HEK293 (cell line): ENCODE results near the gene LGALS7.
"Not testable (repeated sequence)": the region's sequence is repeated elsewhere in the genome, so short reads cannot be mapped to it uniquely, and the experiment has no call there.

Source experiments
- CTCF ChIA-PET: fragments of 350-600 bp; formaldehyde crosslinking; extraction: SDS; loops from one replicate; lab custom pipeline; 2021; ENCODE audit warnings: antibody characterized with exemption; lab: Yijun Ruan, JAX
- POLR2A ChIA-PET: fragments of 300-600 bp; formaldehyde crosslinking; extraction: SDS; loops from one replicate; lab custom pipeline; 2020; ENCODE audit warnings: antibody characterized with exemption, inconsistent platforms; lab: Yijun Ruan, JAX
- H3K27ac ChIP-seq: fragments of 200-500 bp; sonication (Bioruptor generic); 2 replicates; pipeline ENCODE4 v1.5.1; 2014; ENCODE audit warnings: low read depth, low read length, control low read depth, inconsistent platforms; ENCODE audit errors: extremely low read depth
- H3K36me3 ChIP-seq, 2 experiments: fragments of 200-500 bp in 1 of 2; sonication (Bioruptor generic) in 1 of 2; 1 replicate in 1 of 2; 2 replicates in 1 of 2; pipeline ENCODE4 v1.5.1; 2014 to 2017; ENCODE audit warnings: inconsistent platforms in 2 of 2, low read length in 2 of 2; ENCODE audit not compliant: control insufficient read depth in 2 of 2, insufficient read depth in 1 of 2
- H3K4me1 ChIP-seq: fragments of 200-500 bp; sonication (Bioruptor generic); 2 replicates; pipeline ENCODE4 v1.5.1; 2014; ENCODE audit warnings: mild to moderate bottlenecking, low read length, inconsistent platforms; ENCODE audit not compliant: control insufficient read depth, insufficient read depth
- H3K4me3 ChIP-seq: 2 replicates; pipeline ENCODE4 v1.5.1; 2011; ENCODE audit warnings: low read depth, mild to moderate bottlenecking, control low read depth, low read length, moderate library complexity
- H3K9me3 ChIP-seq: fragments of 200-500 bp; sonication (Bioruptor generic); 2 replicates; pipeline ENCODE4 v1.5.1; 2014; ENCODE audit warnings: low read depth, low read length, inconsistent platforms; ENCODE audit not compliant: control insufficient read depth, insufficient read depth
- KLF1 ChIP-seq: fragments of 450-650 bp; formaldehyde crosslinking; IDR thresholded peaks from 2 replicates; pipeline ENCODE4 v1.5.1; 2016; ENCODE audit warnings: missing biosample characterization, missing genetic modification characterization
- SCRT2 ChIP-seq: fragments of 450-650 bp; formaldehyde crosslinking; IDR thresholded peaks from 2 replicates; pipeline ENCODE4 v1.5.1; 2016; ENCODE audit warnings: missing biosample characterization, missing genetic modification characterization
- TRIM28 ChIP-seq: IDR thresholded peaks from 2 replicates; pipeline ENCODE4 v1.6.1; 2011; ENCODE audit warnings: low read length, control low read depth, borderline replicate concordance
- ZBTB20 ChIP-seq: fragments of 450-650 bp; formaldehyde crosslinking; IDR thresholded peaks from 2 replicates; pipeline ENCODE4 v1.5.1; 2016; ENCODE audit warnings: missing biosample characterization, missing genetic modification characterization
- ZNF10 ChIP-seq: fragments of 450-650 bp; formaldehyde crosslinking; IDR thresholded peaks from 2 replicates; pipeline ENCODE4 v1.5.1; 2017; ENCODE audit warnings: missing biosample characterization, missing genetic modification characterization
- ZNF211 ChIP-seq: fragments of 450-650 bp; formaldehyde crosslinking; IDR thresholded peaks from 2 replicates; pipeline ENCODE4 v1.5.1; 2016; ENCODE audit warnings: low read depth, missing biosample characterization, missing genetic modification characterization
- ZNF529 ChIP-seq: fragments of 450-650 bp; formaldehyde crosslinking; IDR thresholded peaks from 2 replicates; pipeline ENCODE4 v1.5.1; 2017; ENCODE audit warnings: missing genetic modification characterization, missing biosample characterization; ENCODE audit not compliant: insufficient replicate concordance
- ZNF544 ChIP-seq: fragments of 450-650 bp; formaldehyde crosslinking; IDR thresholded peaks from 2 replicates; pipeline ENCODE4 v1.5.0; 2017; ENCODE audit warnings: missing biosample characterization, missing genetic modification characterization
- ZNF571 ChIP-seq: fragments of 450-650 bp; formaldehyde crosslinking; IDR thresholded peaks from 2 replicates; pipeline ENCODE4 v1.5.0; 2017; ENCODE audit warnings: missing biosample characterization, missing genetic modification characterization
- TF ChIP-seq, protein P1 (sequence below): fragments of 450-650 bp; formaldehyde crosslinking; IDR thresholded peaks from 2 replicates; pipeline ENCODE4 v1.5.1; 2016; ENCODE audit warnings: missing biosample characterization, missing genetic modification characterization

The LGALS7 gene

GRCh38 chr19:38774181-38774950, 1.0 kb upstream of the LGALS7 start:
- Histone ChIP-seq H3K36me3 (no peaks in the 10 kb centered on the region; a peak in 1 of 3 replicates), H3K9me3 (no peaks in the 10 kb centered on the region), H3K4me3 (no peak overlapping the region), H3K27ac (no peak overlapping the region), H3K4me1 (no peaks in the 10 kb centered on the region)
- CTCF ChIA-PET = interaction anchor here (0.7 to 1.2 kb wide), 3 partner anchors 30 to 604 kb away, joined by 3 to 5 read pairs (median 3); no protein-coding TSS in a partner anchor
- POLR2A ChIA-PET = interaction anchor here (0.6 to 1.0 kb wide), 2 partner anchors 19 to 59 kb away, joined by 3 read pairs; no protein-coding TSS in a partner anchor
- no peak for TF ChIP-seq ZNF211 (tag by site-specific recombination)
- TF ChIP-seq KLF1 (tag by site-specific recombination) = peak; percentile 82
- TF ChIP-seq ZBTB20 = peak; percentile 30; the same call in 1 of the 2 replicates
- TF ChIP-seq, protein P1, sequence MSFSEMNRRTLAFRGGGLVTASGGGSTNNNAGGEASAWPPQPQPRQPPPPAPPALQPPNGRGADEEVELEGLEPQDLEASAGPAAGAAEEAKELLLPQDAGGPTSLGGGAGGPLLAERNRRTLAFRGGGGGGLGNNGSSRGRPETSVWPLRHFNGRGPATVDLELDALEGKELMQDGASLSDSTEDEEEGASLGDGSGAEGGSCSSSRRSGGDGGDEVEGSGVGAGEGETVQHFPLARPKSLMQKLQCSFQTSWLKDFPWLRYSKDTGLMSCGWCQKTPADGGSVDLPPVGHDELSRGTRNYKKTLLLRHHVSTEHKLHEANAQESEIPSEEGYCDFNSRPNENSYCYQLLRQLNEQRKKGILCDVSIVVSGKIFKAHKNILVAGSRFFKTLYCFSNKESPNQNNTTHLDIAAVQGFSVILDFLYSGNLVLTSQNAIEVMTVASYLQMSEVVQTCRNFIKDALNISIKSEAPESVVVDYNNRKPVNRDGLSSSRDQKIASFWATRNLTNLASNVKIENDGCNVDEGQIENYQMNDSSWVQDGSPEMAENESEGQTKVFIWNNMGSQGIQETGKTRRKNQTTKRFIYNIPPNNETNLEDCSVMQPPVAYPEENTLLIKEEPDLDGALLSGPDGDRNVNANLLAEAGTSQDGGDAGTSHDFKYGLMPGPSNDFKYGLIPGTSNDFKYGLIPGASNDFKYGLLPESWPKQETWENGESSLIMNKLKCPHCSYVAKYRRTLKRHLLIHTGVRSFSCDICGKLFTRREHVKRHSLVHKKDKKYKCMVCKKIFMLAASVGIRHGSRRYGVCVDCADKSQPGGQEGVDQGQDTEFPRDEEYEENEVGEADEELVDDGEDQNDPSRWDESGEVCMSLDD (tag by site-specific recombination) = 0 out of 2 replicates have a peak, but pooled peaks have one; percentile 14
- 0 out of 2 replicates have a peak, but pooled peaks have one; percentile 9 for TF ChIP-seq ZNF544 (tag by site-specific recombination)
- no peak for TF ChIP-seq TRIM28
- TF ChIP-seq ZNF529 = no peak
- no peak for TF ChIP-seq SCRT2 (tag by site-specific recombination)
- 0 out of 2 replicates have a peak, but pooled peaks have one; percentile 18 for TF ChIP-seq ZNF571
- no peak for TF ChIP-seq ZNF10 (tag by site-specific recombination)
- TF ChIP-seq, all 188 proteins: peak for 5

DNA sequence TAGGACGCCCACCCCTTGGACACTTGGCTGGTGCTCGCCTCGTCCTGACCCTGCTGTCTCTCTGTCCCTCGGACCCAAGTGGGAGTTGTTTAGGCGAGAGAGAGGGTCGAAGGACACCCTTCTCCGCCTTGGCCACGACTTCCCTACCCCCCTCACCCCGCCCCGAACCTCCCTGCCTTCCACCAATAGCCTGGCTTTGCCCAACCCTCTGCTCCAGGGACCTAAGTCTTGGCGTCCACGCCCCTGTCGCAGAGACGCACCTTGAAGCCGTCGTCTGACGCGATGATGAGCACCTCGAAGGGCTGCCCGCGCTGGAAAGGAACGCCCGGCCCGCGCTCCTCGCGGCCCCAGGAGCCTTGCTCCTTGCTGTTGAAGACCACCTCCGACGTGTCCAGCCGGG, 1.7 kb downstream of the LGALS7 start:
- H3K4me3 ChIP-seq, H3K27ac ChIP-seq, H3K9me3 ChIP-seq, POLR2A ChIA-PET, H3K36me3 ChIP-seq, CTCF ChIA-PET, H3K4me1 ChIP-seq: not testable (repeated sequence)

DNA sequence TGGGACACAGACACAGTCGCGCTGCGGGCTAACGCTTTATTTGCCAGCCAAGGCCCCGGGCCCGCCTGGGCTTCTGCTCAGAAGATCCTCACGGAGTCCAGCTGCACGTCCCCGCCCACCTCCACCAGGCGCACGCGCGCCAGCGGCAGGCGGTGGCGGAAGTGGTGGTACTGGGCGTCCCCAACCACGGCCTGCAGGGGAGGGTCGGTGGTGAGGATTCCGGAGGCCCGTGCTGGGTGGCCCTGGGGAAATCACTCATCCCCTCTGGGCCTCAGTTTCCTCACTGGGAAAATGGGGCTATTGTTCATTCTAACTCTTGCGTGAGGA, 2.4 kb downstream of the LGALS7 start:
- H3K9me3 ChIP-seq, POLR2A ChIA-PET, H3K4me1 ChIP-seq, H3K27ac ChIP-seq, CTCF ChIA-PET, H3K4me3 ChIP-seq, H3K36me3 ChIP-seq: not testable (repeated sequence)

DNA sequence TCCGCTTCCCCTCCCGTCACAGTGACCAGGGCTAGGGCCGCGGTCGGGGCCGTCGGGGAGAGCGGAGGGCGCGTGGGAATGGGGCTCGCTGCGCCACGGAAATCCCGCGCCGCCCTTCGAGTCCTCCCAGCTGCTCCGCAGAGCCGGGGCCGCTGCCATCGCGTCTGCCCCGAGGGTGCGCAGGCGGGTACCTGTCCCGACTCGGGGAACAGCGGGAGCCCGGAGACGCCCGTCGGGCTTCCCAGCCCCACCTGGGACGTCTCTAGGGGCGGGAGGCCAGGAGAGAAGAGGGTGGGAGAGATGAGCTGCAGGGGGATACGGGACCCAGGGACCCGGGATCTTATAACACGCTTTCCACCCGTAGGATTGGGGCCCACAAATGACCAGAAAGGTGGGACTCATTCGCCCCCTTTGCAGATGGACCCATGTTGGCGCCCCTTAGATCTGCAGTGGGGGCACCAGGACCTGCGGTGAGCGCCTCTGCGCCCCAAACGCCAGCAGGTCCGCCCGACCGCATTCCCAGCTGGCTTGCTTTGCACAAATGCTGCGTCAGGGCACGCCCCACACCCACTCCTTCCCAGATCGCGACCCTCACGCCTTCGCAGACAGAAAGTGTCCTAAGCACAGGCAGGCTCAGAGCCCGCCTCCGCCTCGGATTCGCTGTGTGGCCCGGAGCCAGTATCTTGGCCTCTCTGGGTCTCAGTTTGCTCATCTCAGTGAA, 2.9 kb downstream of the LGALS7 start:
- CTCF ChIA-PET = interaction anchor here (0.6 to 2.0 kb wide), 23 partner anchors 8 to 196 kb away, joined by 3 to 21 read pairs (median 5); partner anchors contain the start of genes LGALS4 and LGALS7B
- H3K4me3 ChIP-seq, H3K36me3 ChIP-seq: not testable (repeated sequence)

More for the DNA sequence above, 2.9 kb downstream of the LGALS7 start:
- H3K9me3 ChIP-seq, H3K4me1 ChIP-seq, H3K27ac ChIP-seq: not testable (repeated sequence)
- POLR2A ChIA-PET = interaction anchor here (1.0 to 1.6 kb wide), 4 partner anchors 16 to 78 kb away, joined by 4 to 10 read pairs (median 8); partner anchors contain the start of gene ECH1
